Measurements from ENCODE around the gene HAUS7.
"Not testable (repeated sequence)": the region's sequence is repeated elsewhere in the genome, so short reads cannot be mapped to it uniquely, and the experiment has no call there.

HAUS7 gene

GRCh38 chrX:153406903-153407302 lies 63.5 kb downstream of the HAUS7 start:
- no peak overlapping the region for H3K4me3 ChIP-seq (ENCODE audit: low read length)
- no peaks in the 10 kb centered on the region for H3K36me3 ChIP-seq (ENCODE audit: control insufficient read depth, insufficient read depth, low read length)
- H3K27me3 ChIP-seq (ENCODE audit: control insufficient read depth, insufficient read depth, low read length) = peaks cover 2% of the 10 kb centered on the region
- no peak overlapping the region for H3K9ac ChIP-seq (ENCODE audit: low read length)
- H3K9me3 ChIP-seq (ENCODE audit: control insufficient read depth, low read length) = no peaks in the 10 kb centered on the region
- H3K4me1 ChIP-seq (ENCODE audit: control insufficient read depth, insufficient read depth, low read length) = no peaks in the 10 kb centered on the region

- Histone ChIP-seq H3K4me1 (ENCODE audit: control insufficient read depth, insufficient read depth, low read length) (no peaks in the 10 kb centered on the region), H3K9me3 (ENCODE audit: control insufficient read depth, low read length) (no peaks in the 10 kb centered on the region), H3K27me3 (ENCODE audit: control insufficient read depth, insufficient read depth, low read length) (no peaks in the 10 kb centered on the region), H3K36me3 (ENCODE audit: control insufficient read depth, insufficient read depth, low read length) (no peaks in the 10 kb centered on the region), H3K4me3 (ENCODE audit: low read length) (no peak overlapping the region), H3K9ac (ENCODE audit: low read length) (no peak overlapping the region)
These were observed 64.4 kb downstream of the HAUS7 start for GRCh38 chrX:153406011-153406410.

- Histone ChIP-seq H3K27me3 (ENCODE audit: control insufficient read depth, insufficient read depth, low read length) (no peaks in the 10 kb centered on the region), H3K4me3 (ENCODE audit: low read length) (no peak overlapping the region), H3K9ac (ENCODE audit: low read length) (no peak overlapping the region), H3K36me3 (ENCODE audit: control insufficient read depth, insufficient read depth, low read length) (no peaks in the 10 kb centered on the region), H3K9me3 (ENCODE audit: control insufficient read depth, low read length) (no peaks in the 10 kb centered on the region), H3K4me1 (ENCODE audit: control insufficient read depth, insufficient read depth, low read length) (no peaks in the 10 kb centered on the region)
These were observed 65.0 kb downstream of the HAUS7 start for GRCh38 chrX:153405426-153405825.

- not testable (repeated sequence) for H3K36me3 ChIP-seq (ENCODE audit: control insufficient read depth, insufficient read depth, low read length); H3K4me3 ChIP-seq (ENCODE audit: low read length); H3K27me3 ChIP-seq (ENCODE audit: control insufficient read depth, insufficient read depth, low read length); H3K9ac ChIP-seq (ENCODE audit: low read length); H3K4me1 ChIP-seq (ENCODE audit: control insufficient read depth, insufficient read depth, low read length); H3K9me3 ChIP-seq (ENCODE audit: control insufficient read depth, low read length)
These were observed 66.0 kb downstream of the HAUS7 start for GRCh38 chrX:153404333-153404732.

- H3K9ac ChIP-seq (ENCODE audit: low read length) = no peak within 1 kb of the TSS
- no peaks in the 10 kb centered on the region for H3K36me3 ChIP-seq (ENCODE audit: control insufficient read depth, insufficient read depth, low read length)
- no peak within 1 kb of the TSS for H3K4me3 ChIP-seq (ENCODE audit: low read length)
- no peaks in the 10 kb centered on the region for H3K4me1 ChIP-seq (ENCODE audit: control insufficient read depth, insufficient read depth, low read length)
- no peaks in the 10 kb centered on the region for H3K9me3 ChIP-seq (ENCODE audit: control insufficient read depth, low read length)
- no peaks in the 10 kb centered on the region for H3K27me3 ChIP-seq (ENCODE audit: control insufficient read depth, insufficient read depth, low read length)
These were observed 69.1 kb downstream of the HAUS7 start, which contains the start of gene PNMA6E for GRCh38 chrX:153401133-153401764. Gene PNMA6E (minus strand): TSS chrX:153401350. CDS start chrX:153398849, 2,501 bp downstream.

- Histone ChIP-seq H3K27me3 (ENCODE audit: control insufficient read depth, insufficient read depth, low read length) (no peaks in the 10 kb centered on the region), H3K36me3 (ENCODE audit: control insufficient read depth, insufficient read depth, low read length) (no peaks in the 10 kb centered on the region), H3K9ac (ENCODE audit: low read length) (no peak overlapping the region), H3K9me3 (ENCODE audit: control insufficient read depth, low read length) (no peaks in the 10 kb centered on the region), H3K4me1 (ENCODE audit: control insufficient read depth, insufficient read depth, low read length) (no peaks in the 10 kb centered on the region), H3K4me3 (ENCODE audit: low read length) (no peak overlapping the region)
These were observed 69.9 kb downstream of the HAUS7 start for GRCh38 chrX:153400146-153401132.

GRCh38 chrX:153398275-153398960 lies 72.0 kb downstream of the HAUS7 start:
- no peaks in the 10 kb centered on the region for H3K36me3 ChIP-seq (ENCODE audit: control insufficient read depth, insufficient read depth, low read length)
- H3K4me3 ChIP-seq (ENCODE audit: low read length) = no peak overlapping the region
- H3K4me1 ChIP-seq (ENCODE audit: control insufficient read depth, insufficient read depth, low read length) = no peaks in the 10 kb centered on the region
- H3K27me3 ChIP-seq (ENCODE audit: control insufficient read depth, insufficient read depth, low read length) = no peaks in the 10 kb centered on the region
- H3K9ac ChIP-seq (ENCODE audit: low read length) = no peak overlapping the region
- no peaks in the 10 kb centered on the region for H3K9me3 ChIP-seq (ENCODE audit: control insufficient read depth, low read length)

Measured in mucosa of stomach (tissue), 1 donor.